ENCODE results near the gene WFDC10B.

GRCh38 chr20:45646875-45647274 is 57.9 kb downstream of the WFDC10B start:
- TF ChIP-seq POLR2AphosphoS5 (IDR thresholded peaks at IDR 0.05; ENCODE audit: low read depth, low read length) (no peak), REST (IDR thresholded peaks at IDR 0.05; ENCODE audit: insufficient read depth in 1 of 2, low read depth in 2 of 2, low read length in 2 of 2) (no peak), TAF1 (IDR thresholded peaks at IDR 0.05; ENCODE audit: borderline replicate concordance, insufficient read depth, low read length) (no peak), SIN3A (IDR thresholded peaks at IDR 0.05; ENCODE audit: borderline replicate concordance, insufficient read depth, low read length) (no peak), FOXP2 (optimal IDR thresholded peaks at IDR 0.05; ENCODE audit: borderline replicate concordance, extremely low read depth, extremely low read length, insufficient read depth) (no peak)
